ENCODE results near the gene LHPP.

- TF ChIP-seq CTCF (IDR thresholded peaks at IDR 0.05; ENCODE audit: insufficient read depth, low read length): no peak
- TF ChIP-seq POLR2AphosphoS5 (IDR thresholded peaks at IDR 0.05; ENCODE audit: low read depth): peak; percentile 82
Measured at GRCh38 chr10:124648738-124649137, 187.1 kb downstream of the LHPP start.
